Effector memory CD8-positive, alpha-beta T cell (primary cell): ENCODE measurements around the gene HEATR1.

Experiments
- ATAC-seq: fragments of 150-1000 bp; cut with Tn5 transposase; replicated peaks from 2 replicates; pipeline ENCODE4 v1.10.0; 2021; ENCODE audit warnings: mild to moderate bottlenecking, moderate library complexity
- DNase-seq, 3 experiments: peaks; one replicate each; pipeline ENCODE4 v3.0.0; 2021
- H3K27ac Mint-ChIP-seq, 2 donors: one replicate each; pipeline ENCODE4 v1.8.0; 2022; ENCODE audit warnings: mild to moderate bottlenecking in 2 of 2, mixed read lengths in 2 of 2, moderate library complexity in 2 of 2
- H3K27me3 Mint-ChIP-seq, 2 donors: one replicate each; pipeline ENCODE4 v1.8.0; 2022; ENCODE audit warnings: mixed read lengths in 2 of 2
- H3K36me3 Mint-ChIP-seq: one replicate; pipeline ENCODE4 v1.8.0; 2022; ENCODE audit warnings: mild to moderate bottlenecking, moderate library complexity, mixed read lengths; ENCODE audit not compliant: insufficient read depth
- H3K4me1 Mint-ChIP-seq, 2 donors: one replicate each; pipeline ENCODE4 v1.8.0; 2022; ENCODE audit warnings: low read depth in 2 of 2, mixed read lengths in 2 of 2
- H3K4me3 Mint-ChIP-seq, 2 donors: one replicate each; pipeline ENCODE4 v1.8.0; 2022; ENCODE audit warnings: mild to moderate bottlenecking in 2 of 2, mixed read lengths in 2 of 2, moderate library complexity in 2 of 2
- H3K9me3 Mint-ChIP-seq, 2 donors: one replicate each; pipeline ENCODE4 v1.8.0; 2022; ENCODE audit warnings: mixed read lengths in 2 of 2

HEATR1 gene

GRCh38 chr1:236568285-236568894 is 35.9 kb downstream of the HEATR1 start:
- Mint-ChIP-seq H3K9me3 (no peaks in the 10 kb centered on the region), H3K4me1 (peaks cover 0 to 2% of the 10 kb centered on the region in 2 donors), H3K36me3 (peaks cover 80% of the 10 kb centered on the region), H3K27ac (no peak overlapping the region), H3K27me3 (no peaks in the 10 kb centered on the region), H3K4me3 (no peak overlapping the region)
- no peak for ATAC-seq
- DNase-seq = no peak

GRCh38 chr1:236565530-236565929 is 38.8 kb downstream of the HEATR1 start:
- H3K27ac Mint-ChIP-seq = peak overlapping the region in 1 of 2 donors; percentile 3

GRCh38 chr1:236561976-236562375 is 42.3 kb downstream of the HEATR1 start:
- Mint-ChIP-seq H3K4me1 (peaks cover 0 to 2% of the 10 kb centered on the region in 2 donors), H3K4me3 (no peak overlapping the region), H3K9me3 (no peaks in the 10 kb centered on the region), H3K27me3 (no peaks in the 10 kb centered on the region), H3K36me3 (peaks cover 70% of the 10 kb centered on the region), H3K27ac (peak overlapping the region; percentile 33 to 49)
- DNase-seq (no peak), ATAC-seq (no peak)

More at GRCh38 chr1:236565530-236565929, 38.8 kb downstream of the HEATR1 start:
- DNase-seq (no peak), ATAC-seq (no peak)
- Mint-ChIP-seq H3K9me3 (no peaks in the 10 kb centered on the region), H3K4me1 (peaks cover 0 to 2% of the 10 kb centered on the region in 2 donors), H3K4me3 (no peak overlapping the region), H3K27me3 (no peaks in the 10 kb centered on the region), H3K36me3 (peaks cover 68% of the 10 kb centered on the region)

GRCh38 chr1:236560213-236560771 is 44.0 kb downstream of the HEATR1 start:
- no peak overlapping the region for H3K4me3 Mint-ChIP-seq

GRCh38 chr1:236558846-236559245 is 45.5 kb downstream of the HEATR1 start:
- ATAC-seq = no peak
- H3K4me1 Mint-ChIP-seq = no peaks in the 10 kb centered on the region
- no peak overlapping the region for H3K27ac Mint-ChIP-seq
- no peak for DNase-seq
- peaks cover 72% of the 10 kb centered on the region for H3K36me3 Mint-ChIP-seq
- H3K27me3 Mint-ChIP-seq = no peaks in the 10 kb centered on the region
- H3K4me3 Mint-ChIP-seq = no peak overlapping the region
- H3K9me3 Mint-ChIP-seq = no peaks in the 10 kb centered on the region

More at GRCh38 chr1:236560213-236560771, 44.0 kb downstream of the HEATR1 start:
- ATAC-seq (no peak), DNase-seq (no peak)
- H3K36me3 Mint-ChIP-seq = peaks cover 71% of the 10 kb centered on the region
- peaks cover 0 to under 1% of the 10 kb centered on the region in 2 donors for H3K4me1 Mint-ChIP-seq
- H3K9me3 Mint-ChIP-seq = no peaks in the 10 kb centered on the region
- H3K27ac Mint-ChIP-seq = peak overlapping the region in 1 of 2 donors; percentile 36
- H3K27me3 Mint-ChIP-seq = no peaks in the 10 kb centered on the region

- DNase-seq = no peak
- Mint-ChIP-seq H3K36me3 (peaks cover 74% of the 10 kb centered on the region), H3K9me3 (no peaks in the 10 kb centered on the region), H3K4me3 (no peak overlapping the region), H3K27ac (peak overlapping the region in 1 of 2 donors; percentile 41), H3K27me3 (no peaks in the 10 kb centered on the region), H3K4me1 (no peaks in the 10 kb centered on the region)
- no peak for ATAC-seq
Observed at GRCh38 chr1:236558081-236558480, 46.2 kb downstream of the HEATR1 start.

GRCh38 chr1:236556606-236557005 is 47.7 kb downstream of the HEATR1 start:
- Mint-ChIP-seq H3K9me3 (no peaks in the 10 kb centered on the region), H3K4me3 (no peak overlapping the region), H3K4me1 (no peaks in the 10 kb centered on the region), H3K27me3 (no peaks in the 10 kb centered on the region), H3K36me3 (peaks cover 83% of the 10 kb centered on the region), H3K27ac (no peak overlapping the region)
- no peak for ATAC-seq
- no peak for DNase-seq

GRCh38 chr1:236553370-236553769 is 50.9 kb downstream of the HEATR1 start:
- ATAC-seq (no peak), DNase-seq (no peak)
- Mint-ChIP-seq H3K36me3 (peaks cover 94% of the 10 kb centered on the region), H3K9me3 (no peaks in the 10 kb centered on the region), H3K27ac (peak overlapping the region in 1 of 2 donors; percentile 1), H3K4me3 (no peak overlapping the region), H3K27me3 (no peaks in the 10 kb centered on the region), H3K4me1 (peaks cover 0 to 3% of the 10 kb centered on the region in 2 donors)

- ATAC-seq = no peak
- peak overlapping the region in 1 of 2 donors; percentile 1 for H3K27ac Mint-ChIP-seq
- H3K27me3 Mint-ChIP-seq = no peaks in the 10 kb centered on the region
- H3K36me3 Mint-ChIP-seq = peaks cover 94% of the 10 kb centered on the region
- peaks cover 0 to 3% of the 10 kb centered on the region in 2 donors for H3K4me1 Mint-ChIP-seq
- no peaks in the 10 kb centered on the region for H3K9me3 Mint-ChIP-seq
- DNase-seq = no peak
- no peak overlapping the region for H3K4me3 Mint-ChIP-seq
Observed at GRCh38 chr1:236552901-236553300, 51.4 kb downstream of the HEATR1 start.

- DNase-seq = no peak
- peaks cover 2 to 3% of the 10 kb centered on the region in 2 donors for H3K4me1 Mint-ChIP-seq
- peak overlapping the region in 1 of 2 donors; percentile 32 for H3K27ac Mint-ChIP-seq
- H3K4me3 Mint-ChIP-seq = no peak overlapping the region
- no peaks in the 10 kb centered on the region for H3K9me3 Mint-ChIP-seq
- no peaks in the 10 kb centered on the region for H3K27me3 Mint-ChIP-seq
- no peak for ATAC-seq
- H3K36me3 Mint-ChIP-seq = peaks cover 98% of the 10 kb centered on the region
Observed at GRCh38 chr1:236552096-236552495, 52.2 kb downstream of the HEATR1 start.

- Mint-ChIP-seq H3K27me3 (no peaks in the 10 kb centered on the region), H3K9me3 (no peaks in the 10 kb centered on the region), H3K27ac (peak overlapping the region; percentile 32 to 83), H3K4me3 (no peak overlapping the region), H3K36me3 (peaks cover 99% of the 10 kb centered on the region), H3K4me1 (peaks cover 7 to 10% of the 10 kb centered on the region in 2 donors)
- ATAC-seq = no peak
- DNase-seq = no peak
Observed at GRCh38 chr1:236550961-236551851, 53.1 kb downstream of the HEATR1 start.

GRCh38 chr1:236548452-236548851 is 55.9 kb downstream of the HEATR1 start:
- Mint-ChIP-seq H3K9me3 (no peaks in the 10 kb centered on the region), H3K27ac (peak overlapping the region; percentile 12 to 78), H3K4me3 (no peak overlapping the region), H3K4me1 (peaks cover 14 to 17% of the 10 kb centered on the region in 2 donors), H3K36me3 (peaks cover 91% of the 10 kb centered on the region), H3K27me3 (no peaks in the 10 kb centered on the region)
- ATAC-seq = no peak
- DNase-seq = no peak

GRCh38 chr1:236545621-236546169 is 58.6 kb downstream of the HEATR1 start:
- H3K4me3 Mint-ChIP-seq = no peak overlapping the region

More at GRCh38 chr1:236545621-236546169, 58.6 kb downstream of the HEATR1 start:
- Mint-ChIP-seq H3K9me3 (no peaks in the 10 kb centered on the region), H3K27me3 (no peaks in the 10 kb centered on the region), H3K4me1 (peaks cover 11 to 17% of the 10 kb centered on the region in 2 donors), H3K36me3 (peaks cover 82% of the 10 kb centered on the region), H3K27ac (peak overlapping the region; percentile 6 to 47)
- peak; percentile 88 for ATAC-seq
- no peak for DNase-seq
